HCT116 (cell line): ENCODE results near the gene GNRHR.

Experiments
- ATF3 ChIP-seq: IDR thresholded peaks from 2 replicates; pipeline ENCODE4 v1.6.1; 2012
- CTCF ChIP-seq, 3 experiments: fragments of 200-600 bp in 1 of 3; sonication (generic) in 1 of 3; IDR thresholded peaks in 2 of 3; conservative IDR thresholded peaks in 1 of 3; 2 replicates each; pipeline ENCODE4 v1.5.1; 2012 to 2017; ENCODE audit warnings: low read depth in 2 of 3, low read length in 2 of 3, antibody characterized with exemption in 1 of 3, borderline replicate concordance in 1 of 3, control low read depth in 1 of 3, mild to moderate bottlenecking in 1 of 3, mixed read lengths in 1 of 3, mixed run types in 1 of 3, moderate library complexity in 1 of 3; ENCODE audit not compliant: insufficient read depth in 1 of 3
- ELF1 ChIP-seq: IDR thresholded peaks from 2 replicates; pipeline ENCODE4 v1.6.1; 2012; ENCODE audit warnings: low read depth, borderline replicate concordance
- EZH2 ChIP-seq: fragments of 200-600 bp; sonication (generic); IDR thresholded peaks from 2 replicates; pipeline ENCODE4 v1.6.1; 2017; ENCODE audit warnings: antibody characterized with exemption, mixed run types
- EZH2phosphoT487 ChIP-seq: fragments of 200-600 bp; IDR thresholded peaks from 2 replicates; pipeline ENCODE4 v1.6.1; 2018; ENCODE audit warnings: antibody characterized with exemption, borderline replicate concordance
- MAX ChIP-seq: IDR thresholded peaks from 2 replicates; pipeline ENCODE4 v1.6.1; 2012
- POLR2A ChIP-seq: IDR thresholded peaks from 2 replicates; pipeline ENCODE4 v1.7.0; 2011; ENCODE audit warnings: borderline replicate concordance; ENCODE audit not compliant: insufficient read depth, insufficient read length; ENCODE audit errors: extremely low read depth
- POLR2AphosphoS5 ChIP-seq: IDR thresholded peaks from 2 replicates; pipeline ENCODE4 v1.6.1; 2011; ENCODE audit warnings: mild to moderate bottlenecking, low read depth, low read length, moderate library complexity
- RAD21 ChIP-seq: IDR thresholded peaks from 2 replicates; pipeline ENCODE4 v1.6.1; 2012; ENCODE audit warnings: low read depth, mild to moderate bottlenecking
- REST ChIP-seq: IDR thresholded peaks from 2 replicates; pipeline ENCODE4 v1.6.1; 2012; ENCODE audit warnings: low read depth
- SIN3A ChIP-seq: IDR thresholded peaks from 2 replicates; pipeline ENCODE4 v1.6.1; 2012; ENCODE audit warnings: low read depth
- ZNF274 ChIP-seq: fragments of 200-500 bp; sonication (Bioruptor generic); IDR thresholded peaks from 2 replicates; pipeline ENCODE4 v1.6.1; 2014; ENCODE audit warnings: mild to moderate bottlenecking, low read depth, low read length, inconsistent platforms

- TF ChIP-seq CTCF (IDR thresholded peaks at IDR 0.05 in 2 of 3, conservative IDR thresholded peaks at IDR 0.05 in 1 of 3; ENCODE audit: borderline replicate concordance in 1 of 3, insufficient read depth in 1 of 3, low read depth in 2 of 3, low read length in 2 of 3) (no peak), POLR2A (no peak), RAD21 (no peak), SIN3A (no peak), ZNF274 (no peak), MAX (no peak), POLR2AphosphoS5 (no peak), EZH2phosphoT487 (no peak), ELF1 (no peak), REST (no peak), ATF3 (no peak), EZH2 (no peak)
Observed at GRCh38 chr4:67704843-67705242, 49.3 kb downstream of the GNRHR start.
